HG03457 (cell line): ENCODE measurements around the gene NDST3.

Source experiments
- ATAC-seq: cut with Tn5 transposase; IDR thresholded peaks from one replicate; pipeline ENCODE4 v1.9.1; 2021; ENCODE audit warnings: moderate number of reproducible peaks; ENCODE audit not compliant: unreplicated experiment

NDST3 gene

DNA sequence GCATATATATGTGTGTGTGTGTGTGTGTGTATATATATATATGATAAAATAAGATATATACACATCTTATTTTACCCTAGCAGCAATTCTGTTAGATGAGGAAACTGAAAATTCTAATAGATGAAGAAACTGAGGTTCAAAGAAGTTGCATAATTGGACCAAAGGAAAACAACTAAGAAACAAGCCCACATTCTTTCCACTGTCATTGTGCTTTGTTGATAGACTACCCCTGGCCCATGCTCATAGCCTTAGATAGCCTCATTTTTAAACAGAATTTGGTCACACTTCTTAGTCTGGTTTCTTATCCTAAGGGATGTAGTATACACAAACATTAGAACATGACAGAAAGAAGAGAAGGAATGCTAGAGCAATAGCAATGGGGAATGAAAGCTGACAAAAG lies 138.8 kb downstream of the NDST3 start:
- ATAC-seq = no peak

DNA sequence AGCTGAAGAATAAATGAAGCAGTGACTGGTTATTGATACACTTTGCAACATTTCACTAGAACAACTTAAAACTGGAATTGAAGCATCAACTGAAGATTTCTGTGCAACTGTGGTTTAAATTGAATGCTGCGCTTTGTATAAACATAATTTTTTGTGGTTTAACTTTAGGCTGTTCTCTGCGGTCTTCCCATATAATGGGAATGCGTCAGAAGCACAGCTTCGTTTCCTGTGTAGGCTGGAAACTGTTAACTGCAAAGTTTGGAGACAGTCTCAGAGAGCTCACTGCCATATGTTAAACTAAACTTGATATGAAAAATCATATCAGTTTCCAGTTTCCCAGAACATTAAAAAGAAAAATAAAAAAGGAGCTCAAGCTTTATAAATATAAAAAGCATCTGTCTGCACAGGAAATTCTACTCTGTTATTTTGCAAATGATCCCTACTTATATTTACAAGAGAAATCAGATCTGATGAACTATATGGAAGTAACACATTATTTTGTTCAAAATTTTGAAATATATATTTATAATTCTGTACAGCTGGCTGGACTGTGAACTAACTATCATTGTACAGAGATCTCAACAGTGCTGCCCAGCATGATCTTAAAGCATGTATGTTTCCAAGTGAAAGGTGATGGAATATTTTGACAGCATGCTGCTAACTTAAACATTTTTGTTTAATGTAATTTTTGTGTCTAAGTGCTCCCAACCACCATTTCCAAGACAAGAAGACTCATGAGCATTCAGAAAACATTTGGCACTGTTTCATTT lies 139.9 kb downstream of the NDST3 start:
- no peak for ATAC-seq

DNA sequence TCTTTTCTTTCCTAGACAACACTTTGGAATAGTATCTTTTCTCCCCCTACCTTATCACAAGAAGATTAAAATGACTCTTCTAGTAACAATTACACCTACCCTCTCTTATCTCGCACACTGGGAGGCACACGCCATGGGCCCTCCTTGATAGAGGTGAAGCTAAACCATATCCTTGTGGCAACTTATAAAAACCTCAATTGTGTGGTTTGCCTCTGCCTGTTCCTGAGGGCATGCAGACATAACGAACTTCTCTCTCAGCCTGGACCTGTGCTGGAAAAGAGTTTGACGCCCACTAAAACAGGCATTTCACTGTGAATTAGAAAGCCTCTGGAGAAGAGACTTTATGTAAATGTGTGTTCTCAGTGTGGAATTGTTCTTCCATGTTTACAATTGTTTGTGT lies 141.2 kb downstream of the NDST3 start:
- ATAC-seq = no peak

DNA sequence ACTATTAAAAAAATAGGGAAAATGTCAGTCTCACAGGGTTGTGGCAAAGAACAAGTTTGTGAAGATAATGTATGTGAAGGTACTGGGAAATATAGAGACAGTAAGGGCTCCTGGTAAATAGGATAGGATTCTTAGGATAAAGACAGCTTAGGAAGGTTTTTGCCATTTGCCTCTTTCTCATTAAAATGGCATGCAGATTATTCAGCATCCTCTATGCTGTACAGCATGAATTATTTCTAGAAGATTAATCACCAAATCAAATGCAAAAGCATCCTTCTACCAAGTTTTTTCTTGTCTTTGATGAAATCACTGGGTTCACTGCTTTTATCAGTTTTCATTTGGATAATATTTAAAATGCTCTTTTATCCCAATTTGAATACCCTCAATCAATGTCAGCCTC lies 142.8 kb downstream of the NDST3 start:
- ATAC-seq = no peak

DNA sequence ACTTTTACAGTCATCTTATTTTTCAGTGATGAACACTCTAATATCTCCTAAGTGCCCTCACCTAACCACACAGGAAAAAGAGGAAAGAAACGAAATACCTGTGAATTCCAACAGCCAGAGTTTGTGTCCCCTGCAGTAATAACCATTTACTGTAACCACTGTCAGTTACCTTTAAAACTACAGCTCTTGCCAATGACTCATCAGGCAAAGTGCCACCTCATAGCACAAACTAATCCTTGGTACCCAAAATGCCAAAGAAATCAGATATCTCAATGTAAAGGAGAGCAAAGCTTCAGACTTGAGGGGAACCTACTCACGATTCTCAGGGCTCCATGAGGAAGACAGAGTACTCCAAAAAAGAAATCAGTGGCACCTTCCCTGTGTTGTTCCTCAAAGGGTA lies 146.5 kb downstream of the NDST3 start:
- no peak for ATAC-seq

DNA sequence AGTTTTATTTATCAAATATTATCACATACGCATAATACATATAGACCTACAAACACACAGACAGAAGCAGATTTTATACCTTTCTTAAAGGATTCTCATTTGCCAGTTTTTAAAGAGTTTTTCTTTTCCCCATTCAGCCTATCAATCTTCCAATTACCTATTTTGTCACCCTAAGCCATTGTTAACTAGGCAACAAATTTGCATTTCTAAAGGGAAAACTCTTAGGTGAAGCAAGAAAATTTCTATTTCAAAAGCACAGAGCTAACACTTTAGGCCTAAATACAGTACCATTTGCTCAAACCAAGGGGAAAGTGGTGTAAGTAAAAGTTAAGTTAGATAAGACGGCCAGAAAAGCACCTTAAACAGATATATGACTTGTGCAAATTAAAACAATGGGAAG lies 156.6 kb downstream of the NDST3 start:
- no peak for ATAC-seq

DNA sequence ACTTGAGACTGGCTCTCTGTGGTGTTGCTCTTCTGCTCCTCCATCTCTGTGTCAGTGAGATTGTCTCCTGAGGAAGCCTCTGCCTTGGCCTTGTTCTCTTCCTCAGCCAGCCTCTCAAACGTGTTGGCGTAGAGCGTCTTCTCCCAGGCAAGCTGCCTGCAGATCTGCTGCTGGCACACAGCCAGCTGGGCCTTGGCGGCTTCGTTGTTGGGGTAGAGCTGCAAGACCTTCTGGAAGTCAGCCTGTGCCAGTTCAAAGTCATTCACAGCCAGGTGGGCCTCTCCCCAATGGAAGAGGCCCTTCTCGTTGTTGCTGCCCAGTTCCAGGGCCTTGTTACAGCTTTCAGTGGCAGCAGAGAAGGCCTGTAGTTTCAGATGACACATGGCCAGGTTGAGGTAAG lies 159.1 kb downstream of the NDST3 start:
- no peak for ATAC-seq

DNA sequence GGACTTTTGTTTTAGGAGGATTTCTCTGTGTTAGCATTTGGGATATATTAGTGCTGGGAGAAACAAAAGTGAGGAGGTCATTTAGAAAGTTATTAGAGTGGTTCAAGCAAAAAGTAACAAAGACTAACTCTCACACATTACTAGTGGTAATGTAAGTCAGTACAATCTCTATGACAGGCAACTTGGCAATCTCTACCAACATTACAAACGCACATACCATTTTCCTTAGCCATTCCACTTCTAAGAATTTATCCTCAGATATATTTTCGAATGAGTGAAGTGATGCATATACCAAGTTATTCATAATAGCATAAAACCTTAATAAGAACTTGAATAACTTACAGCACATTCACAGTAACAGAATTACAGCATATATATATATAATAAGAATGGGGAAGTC lies 172.3 kb downstream of the NDST3 start:
- ATAC-seq = no peak

DNA sequence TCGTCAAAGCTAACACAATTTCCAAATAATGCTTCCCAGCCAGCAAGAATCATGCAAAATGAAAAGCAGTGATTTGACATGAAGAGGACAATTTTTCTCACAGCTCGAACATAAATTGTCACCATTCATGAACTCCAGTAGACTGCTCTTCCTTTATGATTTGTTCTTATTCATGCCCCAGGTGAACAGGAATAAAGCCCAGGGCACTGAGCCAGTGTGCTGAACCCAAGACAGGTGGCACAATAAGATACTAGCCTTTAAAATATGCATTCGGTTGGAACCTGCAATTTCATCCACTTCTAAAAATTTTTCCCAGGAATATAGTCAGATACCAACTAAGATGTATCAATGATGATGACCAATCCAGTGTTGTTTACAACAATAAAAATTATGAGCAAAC lies 178.8 kb downstream of the NDST3 start:
- ATAC-seq = no peak

DNA sequence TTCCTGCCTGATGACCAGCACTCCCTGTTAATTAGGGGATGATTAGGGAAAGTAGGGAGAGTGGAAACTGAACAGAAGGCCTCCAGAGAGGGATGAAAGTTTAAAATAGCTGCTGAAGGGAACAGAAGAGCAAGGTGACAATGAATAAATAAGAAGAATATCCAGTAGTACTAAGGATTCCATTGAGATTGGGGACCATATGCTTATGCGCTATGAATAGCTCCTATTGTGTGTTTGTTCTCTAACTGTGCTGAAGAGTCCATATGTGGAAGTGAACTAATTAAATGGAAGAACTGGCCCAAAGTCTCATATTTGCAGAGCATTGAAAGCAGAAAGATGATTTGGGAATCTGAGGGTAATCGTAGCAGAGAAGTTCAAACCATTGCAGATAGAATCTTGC lies 181.5 kb downstream of the NDST3 start:
- ATAC-seq = no peak

DNA sequence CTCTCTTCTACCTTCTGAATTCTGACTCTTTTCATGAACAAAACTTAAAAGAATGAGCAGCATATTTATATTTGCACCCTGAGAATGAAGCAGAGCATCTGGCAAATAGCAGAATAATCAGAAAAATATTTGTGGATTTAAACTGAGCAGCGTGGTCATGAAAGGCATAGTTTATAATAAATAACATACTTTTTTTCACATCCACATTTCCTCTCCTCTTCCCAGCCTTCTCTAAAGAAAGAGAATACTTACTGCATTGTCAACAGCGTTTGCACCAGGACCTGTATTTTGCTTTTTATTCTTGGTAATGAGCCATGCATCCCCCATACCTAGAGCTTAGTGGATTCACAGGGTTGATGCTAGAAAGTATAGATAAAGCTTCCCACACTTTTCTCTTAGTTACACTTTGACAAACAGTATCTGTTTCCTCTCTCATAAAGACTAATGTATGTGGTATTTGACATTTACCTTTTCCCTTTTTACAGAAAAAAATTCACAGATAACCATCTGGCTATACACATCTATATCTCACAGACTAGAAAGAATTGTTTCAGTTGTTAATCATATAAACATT lies 187.0 kb downstream of the NDST3 start:
- ATAC-seq = no peak

DNA sequence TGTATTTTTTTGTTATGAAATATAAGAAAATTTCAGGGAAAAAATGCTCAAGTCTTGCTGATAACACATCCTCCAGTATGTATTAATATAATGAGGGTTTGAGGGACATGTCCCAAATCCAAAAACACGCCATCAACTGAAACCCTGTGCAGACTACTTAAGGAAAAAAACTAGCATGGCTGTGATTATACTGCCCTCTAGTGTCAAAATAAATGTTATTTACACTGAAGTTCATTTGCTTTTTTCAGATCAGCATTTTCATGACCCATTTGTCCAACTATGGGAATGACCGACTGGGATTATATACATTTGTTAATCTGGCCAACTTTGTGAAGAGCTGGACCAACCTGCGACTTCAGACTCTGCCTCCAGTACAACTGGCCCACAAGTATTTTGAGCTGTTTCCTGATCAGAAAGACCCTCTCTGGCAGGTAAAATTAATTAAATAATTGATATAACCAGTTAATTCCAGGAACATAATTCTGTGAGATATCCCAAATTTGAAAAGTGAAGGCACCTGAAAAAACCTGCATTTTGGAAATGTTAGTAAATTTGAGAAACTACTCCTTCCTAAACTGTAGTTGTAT lies 190.1 kb downstream of the NDST3 start:
- ATAC-seq = no peak

DNA sequence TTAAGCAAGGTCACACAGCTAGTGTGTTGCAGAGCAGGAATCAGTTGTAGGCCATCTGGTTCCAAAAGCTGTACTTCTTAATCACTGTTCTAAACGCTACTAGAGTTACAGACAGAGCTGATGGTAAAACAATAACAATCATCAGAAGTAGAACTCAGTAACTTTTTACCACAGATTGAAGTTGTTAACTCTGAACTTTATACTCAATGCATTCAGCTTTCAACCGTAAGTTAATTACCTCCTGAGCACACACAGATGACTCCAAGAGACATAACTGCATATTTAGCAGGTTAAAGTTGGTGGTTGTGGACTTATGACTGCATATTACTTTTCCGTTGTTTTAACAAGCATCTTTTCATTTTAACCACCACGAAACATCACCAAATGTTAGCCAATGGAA lies 191.2 kb downstream of the NDST3 start:
- no peak for ATAC-seq

DNA sequence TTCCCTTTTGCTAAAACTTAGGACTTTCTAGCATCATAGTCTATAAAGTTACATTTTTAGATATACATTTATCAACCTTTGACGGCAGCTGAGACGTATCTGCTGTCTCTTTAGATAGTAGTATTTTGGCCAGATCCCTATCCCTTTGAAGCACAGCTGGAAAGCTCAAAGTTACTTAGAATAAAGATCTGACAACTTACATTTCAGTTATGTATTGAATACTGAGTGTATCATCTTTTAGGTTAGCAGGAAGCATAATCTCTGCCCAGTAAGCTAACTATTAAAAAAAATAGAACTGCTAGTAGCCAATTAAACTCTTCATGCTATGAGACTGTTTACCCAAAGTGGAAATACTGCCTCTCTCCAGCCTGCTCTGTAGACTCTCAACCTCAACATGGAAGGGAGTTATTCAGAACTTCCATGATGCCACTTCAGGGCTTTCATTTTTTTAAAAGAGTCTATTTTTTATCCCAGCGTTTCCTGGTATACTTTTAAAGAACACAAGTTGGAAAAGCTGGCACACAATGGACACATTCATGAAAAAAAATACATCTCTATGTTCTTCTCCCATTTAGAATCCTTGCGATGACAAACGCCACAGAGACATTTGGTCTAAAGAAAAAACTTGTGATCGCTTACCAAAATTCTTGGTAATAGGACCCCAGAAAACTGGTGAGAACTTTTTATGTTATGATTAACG lies 192.2 kb downstream of the NDST3 start:
- no peak for ATAC-seq

DNA sequence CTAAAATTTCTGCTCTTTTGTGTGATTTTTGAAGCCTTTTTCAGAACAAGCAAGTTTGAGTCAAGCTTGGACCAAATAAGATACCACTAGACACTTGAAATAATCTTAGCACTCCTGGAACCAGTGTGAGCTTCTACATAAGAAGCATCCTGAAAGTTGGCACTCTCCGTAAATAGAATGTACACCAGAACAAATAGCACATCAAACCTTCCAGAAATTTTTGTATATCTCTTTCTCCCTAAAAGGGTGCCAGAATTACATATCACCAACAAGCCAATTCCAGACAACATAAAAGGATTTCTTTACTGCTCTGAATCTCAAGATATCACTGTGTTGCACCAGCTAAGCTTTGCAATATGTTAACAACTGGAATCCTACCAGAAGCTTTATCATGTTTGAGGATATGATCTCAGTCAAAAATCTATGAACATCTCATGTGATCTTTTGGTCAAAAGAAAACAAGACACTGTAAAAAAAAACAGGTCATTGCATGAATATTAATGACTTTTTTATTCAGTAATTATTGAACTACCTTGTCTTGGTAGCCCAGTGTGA lies 201.4 kb downstream of the NDST3 start:
- ATAC-seq = no peak

DNA sequence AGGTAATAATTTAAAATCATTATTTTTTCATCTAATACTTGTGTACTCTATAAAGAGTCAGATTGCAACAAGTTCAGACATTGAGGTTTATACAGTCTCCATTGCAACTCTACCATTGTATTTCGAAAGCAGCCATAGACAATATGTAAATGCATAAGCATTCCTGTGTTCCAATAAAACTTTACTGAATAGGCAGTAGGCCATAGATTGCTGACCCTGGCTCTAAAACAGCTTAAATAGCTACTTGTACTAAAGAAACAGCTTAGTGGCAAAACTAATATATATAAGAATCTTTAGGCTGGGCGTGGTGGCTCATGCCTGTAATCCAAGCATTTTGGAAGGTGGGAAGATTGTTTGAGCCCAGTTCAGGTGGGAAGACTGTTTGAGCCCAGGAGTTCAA lies 203.2 kb downstream of the NDST3 start:
- no peak for ATAC-seq

DNA sequence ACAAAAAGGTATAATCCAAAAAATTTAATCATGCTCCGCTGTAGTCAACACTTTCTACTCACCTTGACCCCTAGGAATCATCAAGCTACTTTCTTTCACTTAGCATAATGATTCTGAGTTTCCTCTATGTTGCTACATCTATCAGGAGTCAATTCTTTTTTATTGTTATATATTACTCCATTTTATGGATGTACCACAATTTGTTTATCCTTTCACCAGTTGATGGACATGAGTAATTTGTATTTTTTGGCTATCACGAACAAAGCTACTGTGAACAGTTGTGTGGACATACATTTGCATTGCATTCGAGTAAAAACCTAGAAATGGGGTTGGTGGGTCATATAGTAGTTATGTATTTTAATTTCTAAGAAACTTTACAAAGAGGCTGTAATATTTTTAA lies 215.6 kb downstream of the NDST3 start:
- no peak for ATAC-seq

DNA sequence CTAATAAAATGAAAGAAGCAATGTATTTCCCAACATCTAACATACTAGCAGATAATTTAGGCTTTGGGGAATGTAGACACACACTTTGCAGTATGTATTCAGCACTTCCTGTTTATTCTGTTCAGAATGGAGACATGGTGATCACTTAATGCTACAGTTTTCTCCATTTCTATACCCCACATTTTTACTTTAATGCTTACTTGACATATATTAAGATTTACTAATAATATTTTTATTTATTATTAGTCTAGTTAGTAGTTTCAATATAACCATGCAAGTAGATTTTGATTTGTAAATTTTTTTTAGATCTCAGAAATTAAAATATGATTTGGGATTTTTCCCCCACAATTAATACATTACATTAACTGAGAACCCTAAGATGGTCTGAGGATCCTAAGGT lies 220.1 kb downstream of the NDST3 start:
- no peak for ATAC-seq

DNA sequence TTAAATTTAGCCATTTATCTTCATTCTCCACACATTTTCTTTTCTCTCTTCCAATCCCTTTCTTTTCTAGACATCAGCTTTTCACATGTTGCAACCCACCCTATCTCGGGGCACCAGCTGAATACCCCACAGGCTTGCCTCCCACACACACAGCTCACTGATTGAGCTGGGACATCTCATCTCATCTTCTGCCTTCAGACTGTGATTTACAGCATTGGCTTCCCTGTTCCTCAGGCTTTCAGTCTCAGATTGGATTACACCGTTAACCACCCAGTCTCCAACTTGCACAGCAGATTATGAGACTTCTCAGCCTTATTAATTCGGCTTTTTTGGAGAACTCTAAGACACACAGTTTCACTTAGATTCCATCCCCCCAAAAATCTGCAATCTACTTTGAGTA lies 224.8 kb downstream of the NDST3 start:
- no peak for ATAC-seq

DNA sequence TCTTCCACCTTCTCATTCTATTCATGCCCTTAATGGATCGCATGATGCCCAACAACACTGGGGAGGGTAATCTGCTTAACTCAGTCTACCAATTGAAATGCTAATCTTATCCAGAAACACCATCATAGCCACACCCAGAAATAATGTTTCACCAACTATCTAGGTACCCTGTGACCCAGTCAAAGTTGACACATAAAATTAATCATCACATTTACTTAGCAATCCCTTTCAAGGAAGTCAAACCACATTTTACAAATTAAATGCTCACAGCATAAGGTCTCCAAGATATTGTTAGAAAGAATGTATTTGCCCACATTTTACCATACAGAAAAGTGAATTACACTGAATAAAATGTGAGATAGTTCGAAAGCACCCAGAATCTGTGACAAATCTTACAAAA lies 226.0 kb downstream of the NDST3 start:
- no peak for ATAC-seq

DNA sequence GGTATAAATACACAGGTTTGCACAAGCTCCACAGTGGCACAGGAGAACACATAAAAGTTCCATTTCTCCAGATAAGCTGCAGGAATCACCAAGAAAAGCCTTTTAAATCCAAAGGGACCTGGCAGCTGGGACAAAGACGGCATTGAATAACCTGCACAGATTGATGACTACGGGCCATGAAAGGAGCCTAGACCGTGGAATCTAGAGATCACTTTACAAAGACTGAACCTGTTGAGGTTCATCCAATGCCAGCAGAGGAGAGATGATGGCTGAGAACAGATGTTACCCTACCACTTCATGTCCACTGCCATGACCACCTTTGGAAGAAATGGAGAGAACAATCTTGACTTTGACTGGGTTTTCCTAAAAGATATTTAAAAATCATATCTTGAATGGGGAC lies 229.8 kb downstream of the NDST3 start:
- ATAC-seq = no peak
